Mononuclear cell (primary cell): Measurements from ENCODE around the gene GRM1. TPM values are rescaled to one million over a fixed set of nuclear protein-coding genes. Genes with fewer than 3 reads are reported as not detected.
"Not testable (repeated sequence)": the region's sequence is repeated elsewhere in the genome, so short reads cannot be mapped to it uniquely, and the experiment has no call there.

ENCODE experiments used
- H3K27me3 ChIP-seq: 2 replicates; pipeline ENCODE4 v1.6.0; 2011; ENCODE audit warnings: low read length, control low read depth; ENCODE audit not compliant: insufficient read depth
- H3K4me1 ChIP-seq: 2 replicates; pipeline ENCODE4 v1.5.1; 2011; ENCODE audit warnings: mild to moderate bottlenecking, low read length, control low read depth; ENCODE audit not compliant: insufficient read depth
- H3K4me3 ChIP-seq: 2 replicates; pipeline ENCODE4 v1.5.1; 2011; ENCODE audit warnings: mild to moderate bottlenecking, low read length, moderate library complexity
- H3K9me3 ChIP-seq: 2 replicates; pipeline ENCODE4 v1.5.1; 2011; ENCODE audit warnings: low read depth, mild to moderate bottlenecking, control low read depth, low read length
- total RNA-seq: library from RNA; depleted of rRNA; stranded (reverse); fragments of >200 nt; gene quantifications from one replicate; pipeline ENCODE4 v1.2.3, GENCODE V29; 2012

GRM1 gene
- total RNA-seq, 1 donor: not detected

- H3K4me1 ChIP-seq: no peaks in the 10 kb centered on the region
- no peak overlapping the region for H3K4me3 ChIP-seq
- H3K27me3 ChIP-seq: no peaks in the 10 kb centered on the region
- H3K9me3 ChIP-seq: no peaks in the 10 kb centered on the region
Observed at GRCh38 chr6:146258206-146258605, 229.3 kb downstream of the GRM1 start.

GRCh38 chr6:146260886-146261285 is 232.0 kb downstream of the GRM1 start:
- Histone ChIP-seq H3K4me3 (no peak overlapping the region), H3K9me3 (no peaks in the 10 kb centered on the region), H3K4me1 (no peaks in the 10 kb centered on the region), H3K27me3 (no peaks in the 10 kb centered on the region)

- Histone ChIP-seq H3K4me3 (no peak overlapping the region), H3K9me3 (no peaks in the 10 kb centered on the region), H3K27me3 (no peaks in the 10 kb centered on the region), H3K4me1 (no peaks in the 10 kb centered on the region)
Observed at GRCh38 chr6:146265056-146265455, 236.2 kb downstream of the GRM1 start.

GRCh38 chr6:146267447-146267846 is 238.6 kb downstream of the GRM1 start:
- Histone ChIP-seq H3K4me3 (no peak overlapping the region), H3K27me3 (no peaks in the 10 kb centered on the region), H3K9me3 (no peaks in the 10 kb centered on the region), H3K4me1 (no peaks in the 10 kb centered on the region)

GRCh38 chr6:146267946-146268345 is 239.1 kb downstream of the GRM1 start:
- no peaks in the 10 kb centered on the region for H3K4me1 ChIP-seq
- no peaks in the 10 kb centered on the region for H3K27me3 ChIP-seq
- H3K9me3 ChIP-seq: no peaks in the 10 kb centered on the region
- no peak overlapping the region for H3K4me3 ChIP-seq

- no peaks in the 10 kb centered on the region for H3K4me1 ChIP-seq
- no peak overlapping the region for H3K4me3 ChIP-seq
- no peaks in the 10 kb centered on the region for H3K9me3 ChIP-seq
- H3K27me3 ChIP-seq: no peaks in the 10 kb centered on the region
Observed at GRCh38 chr6:146269482-146269881, 240.6 kb downstream of the GRM1 start.

GRCh38 chr6:146271163-146271562 is 242.3 kb downstream of the GRM1 start:
- not testable (repeated sequence) for H3K9me3 ChIP-seq, H3K4me1 ChIP-seq, H3K4me3 ChIP-seq, H3K27me3 ChIP-seq

- Histone ChIP-seq H3K9me3 (no peaks in the 10 kb centered on the region), H3K4me3 (no peak overlapping the region), H3K27me3 (no peaks in the 10 kb centered on the region), H3K4me1 (no peaks in the 10 kb centered on the region)
Observed at GRCh38 chr6:146273490-146273889, 244.6 kb downstream of the GRM1 start.

GRCh38 chr6:146277142-146277541 is 248.3 kb downstream of the GRM1 start:
- no peaks in the 10 kb centered on the region for H3K4me1 ChIP-seq
- H3K4me3 ChIP-seq: no peak overlapping the region
- no peaks in the 10 kb centered on the region for H3K9me3 ChIP-seq
- no peaks in the 10 kb centered on the region for H3K27me3 ChIP-seq

- H3K4me3 ChIP-seq: no peak overlapping the region
- no peaks in the 10 kb centered on the region for H3K4me1 ChIP-seq
- no peaks in the 10 kb centered on the region for H3K9me3 ChIP-seq
- no peaks in the 10 kb centered on the region for H3K27me3 ChIP-seq
Observed at GRCh38 chr6:146281651-146282362, 252.9 kb downstream of the GRM1 start.

- no peaks in the 10 kb centered on the region for H3K27me3 ChIP-seq
- no peak overlapping the region for H3K4me3 ChIP-seq
- H3K9me3 ChIP-seq: no peaks in the 10 kb centered on the region
- no peaks in the 10 kb centered on the region for H3K4me1 ChIP-seq
Observed at GRCh38 chr6:146282837-146283236, 254.0 kb downstream of the GRM1 start.

- Histone ChIP-seq H3K4me3 (no peak overlapping the region), H3K9me3 (no peaks in the 10 kb centered on the region), H3K27me3 (no peaks in the 10 kb centered on the region), H3K4me1 (no peaks in the 10 kb centered on the region)
Observed at GRCh38 chr6:146284311-146284710, 255.4 kb downstream of the GRM1 start.

- Histone ChIP-seq H3K9me3 (no peaks in the 10 kb centered on the region), H3K4me3 (no peak overlapping the region), H3K27me3 (no peaks in the 10 kb centered on the region), H3K4me1 (peaks cover 5% of the 10 kb centered on the region)
Observed at GRCh38 chr6:146286961-146287360, 258.1 kb downstream of the GRM1 start.

- H3K4me1 ChIP-seq: peaks cover 5% of the 10 kb centered on the region
- no peaks in the 10 kb centered on the region for H3K27me3 ChIP-seq
- no peaks in the 10 kb centered on the region for H3K9me3 ChIP-seq
- H3K4me3 ChIP-seq: no peak overlapping the region
Observed at GRCh38 chr6:146287691-146288369, 259.0 kb downstream of the GRM1 start.

- Histone ChIP-seq H3K4me3 (no peak overlapping the region), H3K27me3 (no peaks in the 10 kb centered on the region), H3K4me1 (peaks cover 5% of the 10 kb centered on the region), H3K9me3 (no peaks in the 10 kb centered on the region)
Observed at GRCh38 chr6:146289816-146290588, 261.1 kb downstream of the GRM1 start.
